Fibroblast of villous mesenchyme (primary cell): ENCODE measurements around the gene GRB10. TPM values are rescaled to one million over a fixed set of nuclear protein-coding genes. Genes with fewer than 3 reads are reported as not detected.

ENCODE experiments used
- DNase-seq: peaks from one replicate; pipeline ENCODE4 v3.0.0-alpha.2; 2010; ENCODE audit warnings: low read depth
- H3K4me3 ChIP-seq: 2 replicates; pipeline ENCODE4 v1.5.1; 2011; ENCODE audit warnings: low read depth, mild to moderate bottlenecking, low read length
- total RNA-seq: library from RNA; depleted of rRNA; stranded (reverse); fragments of >200 nt; gene quantifications from 2 replicates; pipeline ENCODE4 v1.2.3, GENCODE V29; 2012
- TF ChIP-seq, protein P1 (sequence below): IDR thresholded peaks from 2 replicates; pipeline ENCODE4 v1.5.1; 2012; ENCODE audit warnings: low read depth, mild to moderate bottlenecking, low read length; ENCODE audit not compliant: insufficient read depth

The GRB10 gene
- total RNA-seq, 1 donor, result 23.3 TPM

DNA sequence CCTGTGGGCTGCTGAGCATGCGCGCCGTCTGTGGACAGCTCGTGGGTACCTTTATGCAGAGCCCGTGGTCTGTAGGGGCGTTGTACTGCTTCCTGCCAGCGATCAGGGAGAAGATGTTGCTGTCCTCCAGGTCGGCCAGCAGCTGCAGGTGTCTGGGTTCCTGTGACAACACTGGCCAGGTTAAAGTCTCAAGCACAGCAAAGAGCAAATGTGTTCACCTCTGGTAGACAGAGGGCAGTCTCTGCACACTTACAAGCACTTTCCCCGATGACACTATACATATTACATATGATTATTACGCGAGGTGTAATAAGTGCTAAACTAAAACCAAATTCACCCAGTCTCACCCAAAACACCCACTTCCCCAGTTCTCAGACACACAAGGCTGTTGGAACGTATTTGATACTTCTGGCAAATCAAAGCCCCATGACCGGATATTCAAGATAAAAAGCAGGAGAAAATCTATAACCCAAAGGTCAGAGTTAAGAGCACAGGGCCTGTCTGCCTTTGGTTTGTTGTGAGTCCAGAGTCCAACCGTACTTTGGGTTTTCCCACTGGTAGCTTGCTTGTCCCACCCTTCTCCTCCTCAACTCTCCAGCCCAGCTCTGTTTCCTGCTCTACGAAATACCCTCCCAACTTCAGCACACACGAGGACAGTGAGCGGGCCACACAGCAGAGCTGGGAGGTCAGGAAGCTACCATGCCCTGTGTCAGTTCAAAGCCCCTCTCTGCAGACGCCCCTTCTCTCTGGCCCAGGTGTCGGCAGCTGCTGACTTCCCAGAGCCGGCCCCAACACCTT lies 167.8 kb downstream of the GRB10 start:
- TF ChIP-seq, protein P1, sequence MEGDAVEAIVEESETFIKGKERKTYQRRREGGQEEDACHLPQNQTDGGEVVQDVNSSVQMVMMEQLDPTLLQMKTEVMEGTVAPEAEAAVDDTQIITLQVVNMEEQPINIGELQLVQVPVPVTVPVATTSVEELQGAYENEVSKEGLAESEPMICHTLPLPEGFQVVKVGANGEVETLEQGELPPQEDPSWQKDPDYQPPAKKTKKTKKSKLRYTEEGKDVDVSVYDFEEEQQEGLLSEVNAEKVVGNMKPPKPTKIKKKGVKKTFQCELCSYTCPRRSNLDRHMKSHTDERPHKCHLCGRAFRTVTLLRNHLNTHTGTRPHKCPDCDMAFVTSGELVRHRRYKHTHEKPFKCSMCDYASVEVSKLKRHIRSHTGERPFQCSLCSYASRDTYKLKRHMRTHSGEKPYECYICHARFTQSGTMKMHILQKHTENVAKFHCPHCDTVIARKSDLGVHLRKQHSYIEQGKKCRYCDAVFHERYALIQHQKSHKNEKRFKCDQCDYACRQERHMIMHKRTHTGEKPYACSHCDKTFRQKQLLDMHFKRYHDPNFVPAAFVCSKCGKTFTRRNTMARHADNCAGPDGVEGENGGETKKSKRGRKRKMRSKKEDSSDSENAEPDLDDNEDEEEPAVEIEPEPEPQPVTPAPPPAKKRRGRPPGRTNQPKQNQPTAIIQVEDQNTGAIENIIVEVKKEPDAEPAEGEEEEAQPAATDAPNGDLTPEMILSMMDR, result peak; percentile 18
- no peak overlapping the region for H3K4me3 ChIP-seq
- no peak for DNase-seq

DNA sequence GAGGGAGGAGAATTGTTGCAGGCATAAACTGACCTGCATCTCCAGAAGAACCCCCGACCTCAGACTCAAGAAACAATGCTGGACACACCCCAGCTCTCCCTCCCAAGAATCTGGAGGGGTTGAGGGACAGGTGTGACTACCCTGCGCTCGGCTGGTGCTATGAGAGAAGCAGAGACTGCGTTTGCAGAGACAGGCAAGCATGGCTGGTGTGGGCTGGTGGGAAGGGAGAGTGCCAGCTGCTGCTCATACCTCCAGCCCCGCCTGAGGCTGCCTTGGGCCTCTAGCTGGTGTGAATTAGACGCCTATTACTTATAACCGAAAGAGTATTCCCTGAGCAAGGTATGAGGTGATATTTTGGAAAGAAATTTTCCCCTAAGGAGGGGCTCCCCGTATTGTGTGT lies 169.2 kb downstream of the GRB10 start:
- no peak overlapping the region for H3K4me3 ChIP-seq
- DNase-seq, result no peak
- TF ChIP-seq, protein P1, result no peak

DNA sequence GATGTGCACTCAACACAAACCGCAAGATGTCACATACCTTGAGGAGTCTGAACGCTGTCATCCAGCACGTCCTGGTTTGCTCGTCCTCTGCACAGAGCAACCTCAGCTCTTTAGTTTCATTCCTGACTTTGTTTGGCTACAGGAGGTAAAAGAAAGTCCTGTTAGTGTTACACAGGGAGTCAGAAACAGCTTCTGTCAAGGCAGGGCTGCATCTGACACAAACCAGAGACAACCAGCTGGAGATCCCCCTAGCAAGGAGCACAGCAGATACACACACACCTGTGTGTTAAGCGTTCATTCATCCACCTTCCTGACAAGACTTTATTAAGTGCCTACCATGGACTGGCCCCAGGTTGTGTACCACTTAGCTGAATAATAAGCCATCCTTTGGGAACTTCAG lies 170.0 kb downstream of the GRB10 start:
- TF ChIP-seq, protein P1, result no peak
- no peak overlapping the region for H3K4me3 ChIP-seq
- DNase-seq, result no peak

DNA sequence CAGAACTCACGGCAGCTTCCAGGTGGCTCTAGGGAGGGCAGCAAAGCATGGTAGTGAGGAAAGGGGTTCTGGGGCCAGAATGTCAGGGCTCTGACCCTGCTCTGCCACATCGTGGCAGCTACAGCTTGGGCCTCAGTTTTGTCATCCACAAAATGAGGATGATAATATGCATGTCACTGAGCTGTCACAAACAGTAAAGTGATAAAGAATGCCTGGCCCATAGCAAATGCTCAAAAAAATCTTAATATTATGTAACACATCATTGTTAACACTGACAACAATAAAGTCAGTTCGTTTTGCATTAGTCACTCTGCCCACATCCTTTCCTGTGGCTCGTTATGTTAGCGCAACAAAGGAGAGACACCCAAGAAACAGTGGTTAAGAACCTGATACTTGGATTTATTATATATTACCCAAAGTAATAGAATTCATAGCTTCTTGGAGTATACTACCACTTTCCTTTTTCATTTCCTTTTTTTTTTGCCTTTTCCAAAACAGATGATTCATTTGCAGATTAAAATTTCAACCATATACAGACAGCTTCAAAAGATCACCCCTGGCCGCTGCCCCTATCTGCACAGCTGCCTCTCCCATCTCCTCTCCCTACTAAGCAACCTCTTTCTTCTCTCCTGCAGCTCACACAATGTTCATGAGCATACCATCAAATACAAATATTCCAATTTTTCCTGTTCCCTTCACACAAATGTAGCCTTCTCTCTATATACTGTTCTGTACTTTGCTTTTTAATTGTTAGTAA lies 172.0 kb downstream of the GRB10 start:
- DNase-seq, result no peak
- TF ChIP-seq, protein P1, result no peak
- H3K4me3 ChIP-seq, result no peak overlapping the region

DNA sequence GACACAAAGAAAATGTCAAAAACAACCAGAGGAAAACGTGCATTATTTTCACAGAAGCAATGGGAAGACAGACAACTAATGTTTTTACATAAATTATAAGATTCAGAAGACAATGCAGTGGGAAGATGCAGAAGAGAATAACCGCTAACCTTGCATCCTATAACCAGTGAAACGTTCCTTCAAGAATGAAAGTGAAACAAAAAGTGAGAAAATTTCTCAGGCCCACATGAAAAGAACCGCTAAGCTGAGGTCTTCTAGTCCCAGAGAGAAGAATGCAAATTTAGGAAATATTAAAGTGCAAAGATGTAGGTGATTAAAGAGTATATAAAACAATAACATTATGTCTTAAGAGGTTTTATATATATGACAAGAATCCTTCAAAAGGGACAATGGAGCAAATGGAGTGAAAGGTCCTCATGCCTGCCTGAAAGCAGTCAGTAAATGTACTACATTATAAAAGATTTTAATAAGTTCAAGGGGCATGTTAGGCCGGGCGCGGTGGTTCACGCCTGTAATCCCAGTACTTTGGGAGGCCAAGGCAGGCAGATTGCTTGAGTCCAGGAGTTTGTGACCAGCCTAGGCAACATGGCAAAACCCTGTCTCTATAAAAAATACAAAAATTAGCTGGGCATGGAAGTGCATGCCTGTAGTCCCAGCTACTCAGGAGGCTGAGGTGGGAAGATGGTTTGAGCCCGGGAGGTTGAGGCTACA lies 174.3 kb downstream of the GRB10 start:
- TF ChIP-seq, protein P1, result no peak
- DNase-seq, result peak; percentile 11
- H3K4me3 ChIP-seq, result no peak overlapping the region

DNA sequence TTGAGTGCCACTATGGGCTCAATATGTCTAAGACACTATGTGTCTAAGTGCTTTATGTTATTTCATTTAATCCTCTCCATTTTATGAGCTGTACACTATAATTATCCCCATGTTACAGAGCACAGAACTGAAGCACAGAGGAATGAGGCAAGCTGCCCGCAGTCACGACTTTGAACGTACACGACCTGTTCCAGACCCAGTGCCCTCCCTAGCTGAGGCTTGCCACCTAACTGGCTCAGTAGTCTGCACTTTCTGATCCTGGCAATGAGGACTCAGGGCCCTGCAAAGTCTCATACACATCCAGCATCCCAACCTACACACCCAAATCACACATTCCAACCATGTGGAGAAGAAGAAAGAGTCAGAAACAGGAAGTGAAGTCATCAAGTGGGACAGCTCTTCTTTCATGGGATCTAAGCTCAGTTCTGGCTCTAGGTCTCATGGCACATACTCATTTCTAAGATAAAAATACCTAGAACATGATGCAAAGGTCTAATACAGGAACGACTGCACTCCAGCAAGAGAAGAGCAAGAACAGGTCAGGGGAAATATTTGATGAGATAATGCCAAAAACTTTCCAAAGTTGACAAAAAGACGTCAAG lies 175.1 kb downstream of the GRB10 start:
- DNase-seq, result no peak
- H3K4me3 ChIP-seq, result no peak overlapping the region
- TF ChIP-seq, protein P1, result no peak
